ENCODE data around the gene HOXB4.

Gene HOXB4

DNA sequence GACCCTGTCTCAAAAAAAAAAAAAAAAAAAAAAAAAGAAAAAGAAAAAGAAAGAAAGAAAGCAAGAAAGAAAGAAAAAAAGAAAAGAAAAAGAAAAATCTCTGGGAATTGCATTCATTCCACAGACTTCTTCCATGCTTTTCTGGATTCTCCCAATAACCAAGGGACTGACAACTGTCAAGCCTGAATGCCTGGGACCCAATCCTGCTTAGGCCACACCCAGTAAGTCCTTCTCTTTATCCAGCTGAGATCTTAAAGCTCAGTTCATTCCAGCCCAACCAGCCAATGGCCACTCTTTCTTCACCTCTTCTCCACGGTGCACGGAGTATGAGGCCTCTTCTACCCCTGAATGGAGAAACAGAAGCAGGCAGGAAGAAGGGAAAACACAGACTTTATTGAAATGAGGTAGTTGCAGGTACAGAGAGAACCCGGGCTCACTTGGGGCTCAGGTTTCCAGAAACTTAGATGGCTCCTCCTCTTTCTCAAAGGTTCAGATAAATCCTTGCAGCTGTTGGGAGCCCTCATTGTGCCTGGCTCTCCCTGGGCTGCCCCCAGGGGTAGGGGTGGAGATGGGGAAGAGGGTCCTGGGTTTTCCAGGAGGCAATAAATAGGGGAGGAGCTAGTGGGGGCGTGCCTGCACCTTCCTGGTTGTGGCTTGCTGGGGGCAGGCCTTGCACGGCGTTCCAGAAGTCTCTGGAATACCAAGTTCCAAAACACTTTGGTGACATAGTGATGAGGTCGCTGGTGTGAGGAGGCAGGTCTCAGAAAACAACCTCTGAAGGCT, 49.8 kb downstream of the HOXB4 start:
- no peak for DNase-seq

- no peak for DNase-seq
These were observed 50.6 kb downstream of the HOXB4 start for GRCh38 chr17:48527547-48527932.

- no peak for DNase-seq
These were observed 51.3 kb downstream of the HOXB4 start for GRCh38 chr17:48526608-48527546.

All from suppressor macrophage treated with lipopolysaccharide for 1 hour (primary cell).